ENCODE results near the gene CHCHD6.

DNA sequence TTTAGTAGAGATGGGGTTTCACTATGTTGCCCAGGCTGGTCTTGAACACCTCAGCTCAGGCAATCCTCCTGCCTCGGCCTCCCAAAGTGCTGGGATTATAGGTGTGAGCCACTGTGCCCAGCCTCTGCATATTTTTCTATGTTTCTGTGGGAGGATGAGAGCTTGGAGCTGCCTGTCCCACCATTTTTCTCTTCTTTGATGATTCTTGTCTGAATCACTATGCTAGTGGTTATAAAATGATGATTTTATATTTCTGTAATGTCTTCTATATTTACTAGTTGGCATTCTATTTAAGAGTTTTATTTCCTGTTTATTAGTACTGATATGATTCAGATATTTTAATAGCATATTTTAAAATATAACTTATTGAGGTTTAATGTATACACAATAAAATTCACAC is 69.7 kb downstream of the CHCHD6 start:
- TF ChIP-seq EZH2 (IDR thresholded peaks at IDR 0.05; ENCODE audit: insufficient read depth, poor library complexity, severe bottlenecking), result no peak
- TF ChIP-seq EZH2phosphoT487 (IDR thresholded peaks at IDR 0.05; ENCODE audit: insufficient read depth, low read depth), result no peak
